ENCODE measurements around the gene LRRC70.
"Not testable (repeated sequence)": the region's sequence is repeated elsewhere in the genome, so short reads cannot be mapped to it uniquely, and the experiment has no call there.

The LRRC70 gene

GRCh38 chr5:62578540-62578939 lies at the start of gene LRRC70:
Gene LRRC70 (plus strand): TSS chr5:62578819. CDS start chr5:62579439, 620 bp downstream.
- no peak for DNase-seq (ENCODE audit: low read depth)

GRCh38 chr5:62533597-62533996 lies 45.0 kb upstream of the LRRC70 start:
- no peak for DNase-seq (ENCODE audit: low read depth)

- no peak for DNase-seq (ENCODE audit: low read depth)
Measured at GRCh38 chr5:62534461-62535236, 44.0 kb upstream of the LRRC70 start.

- DNase-seq (ENCODE audit: low read depth) = no peak
Measured at GRCh38 chr5:62536232-62536631, 42.4 kb upstream of the LRRC70 start.

- no peak for DNase-seq (ENCODE audit: low read depth)
Measured at GRCh38 chr5:62536783-62537182, 41.8 kb upstream of the LRRC70 start.

- peak; percentile 79 for DNase-seq (ENCODE audit: low read depth)
Measured at GRCh38 chr5:62538017-62538942, 40.3 kb upstream of the LRRC70 start.

- no peak for DNase-seq (ENCODE audit: low read depth)
Measured at GRCh38 chr5:62542720-62543119, 35.9 kb upstream of the LRRC70 start.

- DNase-seq (ENCODE audit: low read depth) = no peak
Measured at GRCh38 chr5:62547945-62548630, 30.5 kb upstream of the LRRC70 start.

- no peak for DNase-seq (ENCODE audit: low read depth)
Measured at GRCh38 chr5:62550103-62550502, 28.5 kb upstream of the LRRC70 start.

GRCh38 chr5:62555930-62556329 lies 22.7 kb upstream of the LRRC70 start:
- no peak for DNase-seq (ENCODE audit: low read depth)

- no peak for DNase-seq (ENCODE audit: low read depth)
Measured at GRCh38 chr5:62558941-62559340, 19.7 kb upstream of the LRRC70 start.

- no peak for DNase-seq (ENCODE audit: low read depth)
Measured at GRCh38 chr5:62560786-62561185, 17.8 kb upstream of the LRRC70 start.

- no peak for DNase-seq (ENCODE audit: low read depth)
Measured at GRCh38 chr5:62561896-62562295, 16.7 kb upstream of the LRRC70 start.

GRCh38 chr5:62562867-62563266 lies 15.8 kb upstream of the LRRC70 start:
- no peak for DNase-seq (ENCODE audit: low read depth)

- DNase-seq (ENCODE audit: low read depth) = no peak
Measured at GRCh38 chr5:62564101-62564500, 14.5 kb upstream of the LRRC70 start.

- DNase-seq (ENCODE audit: low read depth) = not testable (repeated sequence)
Measured at GRCh38 chr5:62565740-62566139, 12.9 kb upstream of the LRRC70 start.

GRCh38 chr5:62568143-62568542 lies 10.5 kb upstream of the LRRC70 start:
- no peak for DNase-seq (ENCODE audit: low read depth)

- DNase-seq (ENCODE audit: low read depth) = no peak
Measured at GRCh38 chr5:62568800-62569432, 9.7 kb upstream of the LRRC70 start.

- no peak for DNase-seq (ENCODE audit: low read depth)
Measured at GRCh38 chr5:62569470-62569869, 9.1 kb upstream of the LRRC70 start.

- no peak for DNase-seq (ENCODE audit: low read depth)
Measured at GRCh38 chr5:62572918-62573514, 5.6 kb upstream of the LRRC70 start.

GRCh38 chr5:62574599-62574998 lies 4.0 kb upstream of the LRRC70 start:
- DNase-seq (ENCODE audit: low read depth) = no peak

- no peak for DNase-seq (ENCODE audit: low read depth)
Measured at GRCh38 chr5:62575066-62575465, 3.6 kb upstream of the LRRC70 start.
